ENCODE measurements around the gene AOPEP. TPM values are rescaled to one million over a fixed set of nuclear protein-coding genes. Genes with fewer than 3 reads are reported as not detected.

The AOPEP gene
- total and polyA plus RNA-seq, 4 donors = 29.0 to 121 (median 60.0) TPM

- H3K36me3 ChIP-seq (ENCODE audit: control insufficient read depth in 4 of 4, insufficient read depth in 4 of 4, low read length in 4 of 4) = no peaks in the 10 kb centered on the region
- 75% methylated on average over 5 of the region's 5 CpGs for WGBS, 2 donors
- no peak for ATAC-seq (ENCODE audit: insufficient read depth, low FRiP score)
- no peak overlapping the region for H3K4me3 ChIP-seq
- H3K9ac ChIP-seq (ENCODE audit: insufficient read depth in 1 of 2, low read length in 2 of 2) = no peak overlapping the region
- peak overlapping the region in 1 of 2 donors; percentile 88 for H3K27ac ChIP-seq (ENCODE audit: low read depth in 1 of 2, low read length in 1 of 2)
- no peaks in the 10 kb centered on the region for H3K9me3 ChIP-seq (ENCODE audit: control insufficient read depth in 4 of 4, insufficient read depth in 3 of 4, low read length in 3 of 4)
- no peak for DNase-seq
- H3K4me1 ChIP-seq (ENCODE audit: control insufficient read depth in 5 of 5, insufficient read depth in 5 of 5, low read length in 5 of 5) = peaks cover 3 to 14% (median 9%) of the 10 kb centered on the region in 5 donors
- H3K27me3 ChIP-seq (ENCODE audit: control insufficient read depth in 3 of 3, insufficient read depth in 3 of 3, low read length in 2 of 3) = no peaks in the 10 kb centered on the region
- no peak for TF ChIP-seq CTCF (IDR thresholded peaks at IDR 0.05; ENCODE audit: control extremely low read depth, extremely low read depth)
These were observed 54.0 kb downstream of the AOPEP start for GRCh38 chr9:94780516-94780950.

- Histone ChIP-seq H3K9ac (ENCODE audit: insufficient read depth in 1 of 2, low read length in 2 of 2) (peak overlapping the region in 1 of 2 donors; percentile 64), H3K9me3 (ENCODE audit: control insufficient read depth in 4 of 4, insufficient read depth in 3 of 4, low read length in 3 of 4) (no peaks in the 10 kb centered on the region), H3K27ac (ENCODE audit: low read depth in 1 of 2, low read length in 1 of 2) (peak overlapping the region; percentile 54 to 56), H3K36me3 (ENCODE audit: control insufficient read depth in 4 of 4, insufficient read depth in 4 of 4, low read length in 4 of 4) (peaks cover 0 to 3% (median under 1%) of the 10 kb centered on the region in 4 donors), H3K4me1 (ENCODE audit: control insufficient read depth in 5 of 5, insufficient read depth in 5 of 5, low read length in 5 of 5) (peaks cover 4 to 14% (median 9%) of the 10 kb centered on the region in 5 donors), H3K27me3 (ENCODE audit: control insufficient read depth in 3 of 3, insufficient read depth in 3 of 3, low read length in 2 of 3) (no peaks in the 10 kb centered on the region), H3K4me3 (no peak overlapping the region)
- ATAC-seq (ENCODE audit: insufficient read depth, low FRiP score) (no peak), DNase-seq (peak in 2 of 3 donors; percentile 71 to 72)
- 72 to 87% methylated on average over 6 of the region's 6 CpGs for WGBS, 2 donors
- no peak for TF ChIP-seq CTCF (IDR thresholded peaks at IDR 0.05; ENCODE audit: control extremely low read depth, extremely low read depth)
These were observed 56.0 kb downstream of the AOPEP start for GRCh38 chr9:94782355-94783101.

DNA sequence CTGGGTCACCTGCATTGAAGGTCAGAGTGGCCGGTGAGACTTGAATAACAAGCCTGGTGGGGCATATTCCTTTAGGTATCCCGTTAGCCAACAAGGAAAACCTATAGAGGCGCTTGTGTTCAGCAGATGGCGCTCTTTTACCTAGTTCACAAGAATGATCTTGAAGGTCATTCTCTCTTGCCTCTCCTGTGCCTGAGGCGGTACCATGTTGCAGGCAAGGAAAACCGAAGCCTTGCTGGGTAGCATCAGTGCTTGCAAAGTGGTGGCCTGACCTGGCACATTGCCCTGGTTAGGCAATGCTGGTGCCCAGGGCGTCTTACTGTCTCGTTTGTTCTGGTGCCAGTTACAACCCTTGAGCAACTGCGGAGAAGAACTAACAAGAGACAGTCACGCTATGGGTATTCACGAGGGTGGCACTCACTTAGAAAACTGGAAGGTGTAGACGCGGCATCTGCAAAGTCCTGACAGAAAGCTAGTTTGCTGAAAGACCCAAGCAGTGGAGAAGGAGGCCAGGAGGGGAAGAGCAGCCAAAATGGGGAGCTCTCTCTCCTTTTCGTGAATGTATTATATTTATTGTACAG is 56.7 kb downstream of the AOPEP start:
- ATAC-seq (ENCODE audit: insufficient read depth, low FRiP score) (peak; percentile 94), DNase-seq (peak; percentile 73 to 91 (median 88))
- H3K9me3 ChIP-seq (ENCODE audit: control insufficient read depth in 4 of 4, insufficient read depth in 3 of 4, low read length in 3 of 4) = no peaks in the 10 kb centered on the region
- H3K36me3 ChIP-seq (ENCODE audit: control insufficient read depth in 4 of 4, insufficient read depth in 4 of 4, low read length in 4 of 4) = peaks cover 0 to 3% (median under 1%) of the 10 kb centered on the region in 4 donors
- peak; percentile 78 for TF ChIP-seq CTCF (IDR thresholded peaks at IDR 0.05; ENCODE audit: control extremely low read depth, extremely low read depth)
- WGBS, 2 donors = 35 to 38% methylated on average over 14 of the region's 14 CpGs
- peak overlapping the region; percentile 54 to 56 for H3K27ac ChIP-seq (ENCODE audit: low read depth in 1 of 2, low read length in 1 of 2)
- H3K9ac ChIP-seq (ENCODE audit: insufficient read depth in 1 of 2, low read length in 2 of 2) = peak overlapping the region in 1 of 2 donors; percentile 64
- H3K27me3 ChIP-seq (ENCODE audit: control insufficient read depth in 3 of 3, insufficient read depth in 3 of 3, low read length in 2 of 3) = no peaks in the 10 kb centered on the region
- H3K4me3 ChIP-seq = no peak overlapping the region
- peaks cover 4 to 14% (median 9%) of the 10 kb centered on the region in 5 donors for H3K4me1 ChIP-seq (ENCODE audit: control insufficient read depth in 5 of 5, insufficient read depth in 5 of 5, low read length in 5 of 5)
